Activated CD4-positive, CD25-positive, alpha-beta regulatory T cell treated with anti-CD3 and anti-CD28 coated beads, Interleukin-2, amount 50 U/mL, for 24 hours (primary cell): ENCODE measurements around the gene DVL2.
A peak's percentile ranks its signal among the peaks of the same experiment; 100 is the strongest.

ENCODE experiments used
- ATAC-seq, 2 donors: fragments of 150-1000 bp; cut with Tn5 transposase; one replicate each; pipeline ENCODE4 v1.10.0; 2021; ENCODE audit warnings: mild to moderate bottlenecking in 1 of 2, moderate library complexity in 1 of 2

DVL2 gene

DNA sequence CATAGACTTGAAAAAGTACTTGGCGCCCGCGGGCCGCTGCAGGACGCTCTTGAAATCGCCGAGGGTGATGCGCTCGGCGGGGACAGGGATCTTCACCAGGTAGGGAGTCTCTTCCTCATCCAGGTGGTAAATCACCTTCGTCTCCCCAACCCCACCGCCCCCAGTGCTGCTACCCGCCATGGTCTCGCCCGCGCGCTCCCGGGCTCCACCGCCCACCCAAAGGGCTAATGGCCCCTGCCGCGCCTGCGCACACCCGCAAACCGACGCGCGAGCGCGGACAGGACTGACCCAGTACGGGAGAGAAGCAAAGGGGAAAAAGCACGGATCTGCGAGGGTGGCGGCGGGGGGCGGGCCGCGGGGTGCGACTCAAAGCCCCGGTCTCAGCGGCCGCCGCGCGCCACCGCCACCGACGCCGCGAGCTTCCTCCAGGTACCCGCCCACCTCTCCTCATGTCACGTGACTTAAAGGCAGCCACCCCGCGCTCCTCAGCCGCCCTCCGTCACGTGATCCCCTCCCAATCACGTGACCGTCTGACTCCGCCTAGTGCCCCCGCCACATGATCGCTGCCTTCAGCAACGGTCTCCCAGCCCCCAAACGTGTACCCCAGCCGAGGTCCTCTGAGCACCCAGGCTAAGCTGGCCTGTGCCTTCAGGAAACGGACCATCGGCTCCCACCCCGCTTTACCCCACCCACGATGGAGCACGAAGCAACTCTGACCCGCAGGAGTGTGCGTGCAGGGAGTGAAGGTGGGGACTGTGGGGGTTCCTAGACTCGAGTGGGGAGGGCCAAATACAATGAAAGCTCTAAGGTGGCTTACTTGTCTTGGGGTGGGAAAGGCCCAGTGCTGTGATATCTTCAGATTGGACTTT is at the start of gene DVL2:
DVL2 (minus strand) TSS at position 435 of the 869 bp plus-strand sequence; CDS start at position 180, 255 bp downstream.
- peak; percentile 52 to 55 for ATAC-seq

DNA sequence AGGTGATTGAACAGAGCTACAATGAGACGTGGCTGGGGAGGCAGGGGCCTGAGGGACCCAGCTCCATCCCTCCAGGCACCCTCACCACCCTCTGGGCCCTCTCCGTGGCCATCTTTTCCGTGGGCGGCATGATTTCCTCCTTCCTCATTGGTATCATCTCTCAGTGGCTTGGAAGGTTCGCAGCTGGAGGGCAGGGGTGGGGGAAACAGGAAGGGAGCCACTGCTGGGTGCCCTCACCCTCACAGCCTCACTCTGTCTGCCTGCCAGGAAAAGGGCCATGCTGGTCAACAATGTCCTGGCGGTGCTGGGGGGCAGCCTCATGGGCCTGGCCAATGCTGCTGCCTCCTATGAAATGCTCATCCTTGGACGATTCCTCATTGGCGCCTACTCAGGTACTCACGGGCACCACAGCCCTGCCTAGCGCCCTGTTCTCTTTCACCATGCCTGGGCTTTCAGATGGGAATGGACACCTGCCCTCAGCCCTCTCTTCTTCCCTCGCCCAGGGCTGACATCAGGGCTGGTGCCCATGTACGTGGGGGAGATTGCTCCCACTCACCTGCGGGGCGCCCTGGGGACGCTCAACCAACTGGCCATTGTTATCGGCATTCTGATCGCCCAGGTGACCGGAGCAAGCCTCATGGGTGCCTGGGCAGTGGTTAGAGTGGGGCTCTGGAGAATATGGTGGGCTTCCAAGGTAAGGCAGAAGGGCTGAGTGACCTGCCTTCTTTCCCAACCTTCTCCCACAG is 49.3 kb upstream of the DVL2 start:
- ATAC-seq = no peak

DNA sequence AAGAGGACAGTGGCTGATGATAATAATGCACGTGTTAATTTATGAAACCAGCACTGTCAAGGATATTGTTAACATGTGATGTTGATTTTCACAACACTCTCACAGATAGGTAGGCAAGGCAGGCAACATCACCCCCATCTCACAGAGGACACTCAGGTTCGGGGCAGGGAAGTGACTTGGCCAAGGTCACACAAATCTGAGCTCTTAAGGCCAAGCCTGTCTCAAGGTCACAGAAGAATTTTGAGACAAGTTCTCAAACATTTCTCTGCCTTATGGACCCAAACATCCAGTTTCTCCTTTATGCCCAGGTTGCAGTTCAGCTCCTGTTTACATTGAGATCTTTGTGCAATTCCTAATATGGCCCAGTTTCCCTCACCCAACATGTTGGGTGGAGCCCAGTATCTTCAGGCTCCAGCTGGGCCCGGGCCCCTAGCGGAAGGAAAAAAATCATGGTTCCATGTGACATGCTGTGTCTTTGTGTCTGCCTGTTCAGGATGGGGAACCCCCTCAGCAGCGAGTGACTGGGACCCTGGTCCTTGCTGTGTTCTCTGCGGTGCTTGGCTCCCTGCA is 48.5 kb upstream of the DVL2 start:
- ATAC-seq = no peak

DNA sequence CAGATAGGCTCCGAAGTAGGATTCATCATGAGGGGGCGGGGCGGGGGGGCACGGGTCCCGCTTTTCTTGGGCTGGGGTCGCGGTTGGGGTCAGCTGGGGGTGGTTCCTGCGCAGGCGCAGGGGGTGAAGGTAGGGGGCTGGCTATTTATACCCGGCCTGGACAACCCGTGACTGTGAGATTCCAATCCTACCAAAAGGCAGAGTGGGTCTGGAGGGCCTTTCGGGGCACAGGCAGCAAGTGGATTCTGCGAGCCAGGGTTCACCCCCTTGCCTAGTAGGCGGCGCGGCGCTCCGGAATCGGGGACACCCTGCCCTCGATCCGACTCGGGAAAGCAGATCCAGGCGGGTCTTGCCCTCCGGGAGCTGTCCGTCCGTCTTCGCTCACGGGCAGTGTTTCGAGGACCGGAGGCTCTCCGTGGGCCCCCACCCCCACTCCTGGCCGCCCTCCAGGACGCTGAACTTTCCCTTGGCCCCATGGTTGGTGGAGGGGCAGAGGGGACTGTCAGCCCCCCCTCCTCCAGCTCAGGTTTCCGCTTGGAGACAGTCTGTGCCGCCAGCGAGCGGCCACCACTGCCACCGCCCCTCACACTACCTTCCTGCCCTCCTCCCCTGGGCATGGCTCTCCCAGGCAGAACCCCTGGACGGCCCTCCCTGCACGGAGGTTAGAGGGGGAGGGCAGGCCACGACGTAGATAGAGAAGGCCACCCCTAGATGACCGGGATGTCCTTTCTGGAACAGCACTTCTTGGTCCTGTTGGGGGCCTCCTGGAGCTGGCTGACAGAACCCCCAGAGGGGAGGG is 47.8 kb upstream of the DVL2 start:
- no peak for ATAC-seq

DNA sequence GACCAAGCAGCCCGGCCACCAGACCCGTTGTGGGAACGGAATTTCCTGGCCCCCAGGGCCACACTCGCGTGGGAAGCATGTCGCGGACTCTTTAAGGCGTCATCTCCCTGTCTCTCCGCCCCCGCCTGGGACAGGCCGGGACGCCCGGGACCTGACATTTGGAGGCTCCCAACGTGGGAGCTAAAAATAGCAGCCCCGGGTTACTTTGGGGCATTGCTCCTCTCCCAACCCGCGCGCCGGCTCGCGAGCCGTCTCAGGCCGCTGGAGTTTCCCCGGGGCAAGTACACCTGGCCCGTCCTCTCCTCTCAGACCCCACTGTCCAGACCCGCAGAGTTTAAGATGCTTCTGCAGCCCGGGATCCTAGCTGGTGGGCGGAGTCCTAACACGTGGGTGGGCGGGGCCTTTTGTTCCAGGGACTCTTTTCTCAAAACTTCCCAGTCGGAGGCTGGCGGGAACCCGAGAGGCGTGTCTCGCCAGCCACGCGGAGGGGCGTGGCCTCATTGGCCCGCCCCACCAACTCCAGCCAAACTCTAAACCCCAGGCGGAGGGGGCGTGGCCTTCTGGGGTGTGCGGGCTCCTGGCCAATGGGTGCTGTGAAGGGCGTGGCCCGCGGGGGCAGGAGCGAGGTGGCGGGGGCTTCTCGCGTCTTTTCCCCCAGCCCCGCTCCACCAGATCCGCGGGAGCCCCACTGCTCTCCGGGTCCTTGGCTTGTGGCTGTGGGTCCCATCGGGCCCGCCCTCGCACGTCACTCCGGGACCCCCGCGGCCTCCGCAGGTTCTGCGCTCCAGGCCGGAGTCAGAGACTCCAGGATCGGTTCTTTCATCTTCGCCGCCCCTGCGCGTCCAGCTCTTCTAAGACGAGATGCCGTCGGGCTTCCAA is 47.0 kb upstream of the DVL2 start, which contains the start of gene SLC2A4:
SLC2A4 (plus strand) TSS at position 645 of the 879 bp plus-strand sequence; CDS start at position 862, 217 bp downstream.
- ATAC-seq = peak; percentile 75 to 80

DNA sequence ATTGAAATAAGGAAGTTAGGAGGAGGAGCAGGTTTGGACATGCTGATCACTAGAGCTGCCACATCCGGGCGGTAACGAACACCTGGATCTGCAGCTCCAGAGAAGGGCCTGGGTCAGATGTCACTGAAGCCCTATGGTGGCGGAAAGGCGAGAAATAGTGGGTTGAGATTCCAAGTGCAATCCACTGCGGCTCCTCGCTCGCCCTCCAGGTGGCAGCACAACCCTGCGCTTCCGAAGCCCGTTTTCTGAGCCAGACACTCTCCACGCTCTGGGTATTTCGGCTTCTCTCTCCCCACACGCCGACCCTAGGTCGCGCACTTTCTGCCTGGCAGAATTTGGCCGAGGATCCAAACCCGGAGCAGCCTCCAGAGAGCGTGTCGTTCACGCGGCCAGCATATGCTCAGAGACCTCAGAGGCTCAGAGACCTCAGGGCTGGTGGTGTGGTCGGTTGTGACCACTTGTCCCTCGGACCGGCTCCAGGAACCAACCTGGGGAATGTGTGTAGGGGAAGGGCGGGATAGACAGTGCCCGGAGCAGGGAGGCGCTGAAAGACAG is 46.3 kb upstream of the DVL2 start:
- ATAC-seq = peak; percentile 78 to 85

DNA sequence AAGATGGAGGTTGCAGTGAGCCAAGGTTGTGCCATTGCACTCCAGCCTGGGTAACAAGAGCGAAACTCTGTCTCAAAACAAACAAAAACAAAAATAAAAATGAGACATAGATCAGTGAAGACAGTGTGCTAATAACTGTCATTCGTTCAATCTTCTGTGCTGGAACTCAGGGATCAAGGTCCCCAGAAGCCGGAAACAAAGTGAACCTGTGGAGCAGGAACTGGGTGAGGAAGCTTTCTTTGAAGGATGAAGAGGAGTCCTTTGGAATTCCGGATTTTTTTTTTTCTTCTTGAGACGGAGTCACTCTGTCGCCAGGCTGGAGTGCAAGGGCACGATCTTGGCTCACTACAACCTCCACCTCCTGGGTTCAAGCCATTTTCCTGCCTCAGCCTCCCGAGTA is 45.1 kb upstream of the DVL2 start:
- no peak for ATAC-seq

DNA sequence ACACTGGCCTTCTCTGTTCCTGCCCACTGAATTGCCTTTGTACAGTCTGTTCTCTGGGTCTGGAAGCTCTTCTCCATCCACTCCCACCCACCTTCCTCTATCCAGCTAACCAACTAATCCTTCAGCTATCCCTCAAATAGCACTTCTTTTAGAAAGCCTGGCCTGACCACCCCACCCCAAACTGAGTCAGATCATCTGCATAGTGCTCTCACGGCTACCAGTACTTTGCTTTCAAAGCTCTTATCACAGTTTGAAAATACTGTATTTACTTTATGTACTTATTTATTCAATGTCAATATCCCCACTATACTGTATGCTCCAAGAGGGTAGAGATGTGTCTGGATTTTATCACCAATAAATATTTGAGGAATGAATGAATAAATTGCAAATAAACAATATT is 32.5 kb upstream of the DVL2 start:
- no peak for ATAC-seq

DNA sequence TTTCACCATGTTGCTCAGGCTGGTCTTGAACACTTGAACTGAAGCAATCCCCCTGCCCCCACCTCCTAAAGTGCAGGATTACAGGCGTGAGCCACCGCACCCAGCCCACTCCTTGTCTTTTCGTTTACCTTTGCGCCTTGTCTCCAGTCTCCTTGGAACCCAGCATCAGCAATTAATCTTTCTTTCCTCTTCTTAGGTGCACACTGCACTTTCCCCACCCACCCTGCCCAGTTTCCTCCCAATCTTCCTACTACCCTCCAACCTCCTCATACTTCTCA is 29.4 kb upstream of the DVL2 start:
- no peak for ATAC-seq

DNA sequence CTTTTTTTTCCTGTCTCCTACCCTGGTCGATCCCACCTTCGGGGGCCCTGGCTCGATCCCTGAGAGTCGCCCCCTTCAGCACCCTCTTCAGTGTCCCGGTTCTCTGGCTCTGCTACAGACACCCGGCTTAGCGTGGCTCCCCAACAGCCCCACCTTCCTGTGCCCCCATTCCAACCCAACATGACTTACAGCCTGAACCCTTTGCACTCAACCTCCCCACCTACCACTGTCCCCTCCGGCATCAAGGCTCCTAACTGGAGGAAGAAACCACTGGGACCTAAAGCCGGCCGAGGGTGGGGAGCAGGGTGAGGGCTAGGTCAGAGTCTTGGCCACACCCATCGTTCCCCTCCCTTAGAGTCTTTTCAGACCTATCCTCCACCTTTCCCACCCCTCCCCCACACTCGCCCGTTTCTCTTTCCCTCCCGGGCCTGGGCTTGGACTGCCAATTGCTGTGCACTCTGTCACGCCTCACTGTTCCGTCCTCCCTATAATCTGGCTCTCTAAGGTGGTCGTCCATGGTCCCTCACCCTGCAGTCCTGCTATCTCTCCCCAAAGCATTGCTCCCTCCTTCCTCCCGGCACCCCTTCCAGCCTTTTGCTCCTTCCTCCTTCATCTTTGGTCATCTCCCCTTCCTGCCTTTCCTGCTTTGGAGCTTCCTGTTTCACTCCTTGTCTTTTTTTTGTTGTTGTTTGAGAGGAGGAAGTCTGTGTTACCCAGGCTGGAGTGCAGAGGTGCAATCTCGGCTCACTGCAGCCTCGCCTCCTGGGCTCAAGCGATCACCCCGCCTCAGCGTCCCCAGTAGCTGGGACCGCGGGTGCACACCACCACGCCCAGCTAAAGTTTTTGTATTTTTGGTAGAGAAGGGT is 28.9 kb upstream of the DVL2 start:
- ATAC-seq = peak in 1 of 2 donors; percentile 11

DNA sequence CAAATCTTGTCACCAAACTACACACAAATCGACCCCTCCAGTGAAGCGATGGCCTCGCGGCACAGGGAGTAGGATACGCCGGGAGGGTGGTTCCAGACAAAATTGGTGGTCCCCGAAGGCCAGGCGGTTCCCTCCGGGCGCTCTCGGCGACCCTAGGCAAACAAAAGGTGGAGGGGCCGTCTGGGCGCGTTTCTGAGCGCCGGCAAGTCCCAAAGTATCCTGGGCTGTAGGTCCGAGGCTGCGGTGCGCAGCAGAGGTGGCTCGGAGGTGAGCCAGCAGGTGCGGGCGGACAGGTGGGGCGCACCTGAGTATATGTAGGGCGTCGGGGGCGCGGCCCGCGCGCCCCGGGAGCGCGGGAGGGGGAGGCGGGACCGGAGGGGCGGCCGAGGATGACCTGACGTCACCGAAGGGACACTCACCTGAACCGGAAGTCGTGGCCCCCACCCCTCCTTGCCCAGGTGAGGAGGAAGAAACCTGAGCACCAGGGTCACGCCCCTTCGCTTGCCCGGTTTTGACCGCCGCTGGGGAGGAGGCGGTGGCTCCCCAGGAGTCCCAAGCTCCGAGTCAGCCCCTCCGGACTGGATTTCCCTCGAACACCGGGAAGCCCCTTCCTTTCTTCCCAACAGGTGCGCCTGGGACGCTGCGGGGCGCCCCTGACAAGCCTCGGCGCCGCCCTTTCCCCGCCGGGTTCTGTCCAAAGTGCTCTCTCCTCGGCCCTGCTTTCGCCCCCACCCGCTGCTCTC is 28.0 kb upstream of the DVL2 start, which contains the start of gene CLDN7:
CLDN7 (minus strand) TSS at position 287 of the 743 bp plus-strand sequence. CDS start 435 bp downstream, outside the sequence.
- no peak for ATAC-seq

DNA sequence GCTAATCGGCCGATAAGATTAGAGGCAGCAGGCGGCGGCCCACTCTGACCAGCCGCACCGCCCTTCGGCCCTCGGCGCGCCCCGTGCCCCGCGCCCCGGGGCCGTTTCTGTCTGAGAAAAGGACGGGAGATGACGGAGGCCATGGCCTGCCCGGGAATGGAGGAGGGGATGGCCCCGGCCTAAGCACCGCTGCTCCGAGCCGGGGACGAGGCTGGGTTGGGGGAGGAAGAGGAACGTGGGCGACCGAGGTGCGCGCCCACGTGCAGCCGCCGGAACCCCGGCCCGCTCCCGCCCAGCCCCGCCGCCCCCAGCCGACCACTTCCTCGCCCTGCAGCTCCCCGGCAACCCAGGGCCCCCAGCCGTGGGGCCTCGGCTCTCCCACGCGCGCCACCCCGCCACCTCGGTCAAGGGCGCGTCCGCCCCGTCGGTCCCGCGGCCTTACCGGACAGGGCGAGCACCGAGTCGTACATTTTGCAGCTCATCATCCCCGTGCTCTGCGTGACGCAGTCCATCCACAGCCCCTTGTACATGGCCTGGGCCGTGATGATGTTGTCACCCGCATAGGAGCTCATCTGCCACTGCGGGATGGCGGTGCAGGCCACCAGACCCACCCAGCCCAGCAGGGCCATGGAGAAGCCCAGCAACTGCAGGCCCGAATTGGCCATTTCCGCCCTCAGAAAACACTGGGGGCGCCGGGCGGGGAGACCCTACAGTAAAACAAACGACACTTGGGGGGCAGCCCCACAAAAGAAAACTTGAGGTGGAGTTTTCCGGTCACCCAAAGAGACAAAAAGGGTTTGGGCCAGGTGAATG is 27.3 kb upstream of the DVL2 start:
- peak; percentile 48 to 56 for ATAC-seq

DNA sequence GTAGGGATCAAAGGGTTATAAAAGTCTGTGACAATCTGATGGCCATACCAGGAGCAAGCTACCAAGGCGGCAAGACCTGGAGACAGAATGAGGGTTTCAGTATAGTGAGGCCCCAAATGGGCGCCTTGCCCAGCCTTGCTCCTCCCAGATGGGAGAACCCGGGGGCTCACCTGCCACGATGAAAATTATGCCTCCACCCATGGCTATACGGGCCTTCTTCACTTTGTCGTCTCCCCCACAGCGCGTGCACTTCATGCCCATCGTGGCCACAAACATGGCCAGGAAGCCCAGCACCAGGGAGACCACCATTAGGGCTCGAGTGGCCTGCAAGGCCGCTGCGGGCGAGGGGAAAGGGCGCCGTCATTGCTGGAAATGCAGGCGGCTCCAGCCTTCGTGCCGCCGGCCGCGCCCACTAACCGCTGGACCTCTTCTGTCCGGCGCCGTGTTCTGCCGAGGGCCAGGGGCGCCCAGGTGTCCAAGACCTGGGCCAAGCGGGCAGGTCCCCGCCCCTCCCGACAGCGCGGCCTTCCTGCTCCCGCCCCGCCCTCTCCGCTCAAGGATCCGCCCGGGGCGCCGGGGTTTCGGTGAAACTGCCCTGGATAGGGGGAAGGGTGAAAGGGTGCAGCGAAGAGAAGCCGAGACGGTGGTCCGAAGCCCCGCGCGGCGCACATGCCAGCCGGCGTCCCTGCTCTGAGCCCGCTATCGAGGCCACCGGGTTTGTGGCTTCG is 26.5 kb upstream of the DVL2 start:
- ATAC-seq = peak; percentile 42

DNA sequence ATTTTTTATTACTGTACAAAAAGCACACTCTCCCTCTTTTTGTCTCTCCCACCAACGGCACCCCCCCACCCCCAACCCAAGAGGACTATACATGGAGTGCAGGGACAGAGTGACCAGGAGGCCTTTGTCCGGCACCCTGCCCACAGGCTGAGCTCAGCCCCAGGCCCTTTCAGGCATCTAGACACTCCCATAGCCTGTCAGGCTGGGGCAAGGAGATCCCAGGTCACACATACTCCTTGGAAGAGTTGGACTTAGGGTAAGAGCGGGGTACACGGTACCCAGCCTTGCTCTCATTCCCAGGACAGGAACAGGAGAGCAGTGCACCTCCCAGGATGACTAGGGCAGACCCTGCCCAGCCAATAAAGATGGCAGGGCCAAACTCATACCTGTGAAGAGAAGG is 25.8 kb upstream of the DVL2 start:
- ATAC-seq = no peak

DNA sequence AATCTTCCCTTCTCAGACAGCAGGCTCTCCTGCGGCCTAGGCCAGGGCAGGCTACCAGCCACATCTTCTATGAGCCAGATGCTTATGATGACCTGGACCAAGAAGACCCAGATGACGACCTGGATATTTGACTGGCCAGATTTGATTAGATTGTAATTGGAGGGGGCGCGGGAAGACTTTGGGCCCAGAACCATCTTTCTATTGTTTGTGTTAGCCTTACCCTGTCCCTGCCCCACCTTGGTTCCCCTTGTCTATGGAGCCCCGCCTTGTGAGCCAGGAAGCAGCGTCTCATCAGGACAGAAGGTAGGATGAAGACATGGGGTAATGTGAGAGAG is 25.2 kb upstream of the DVL2 start:
- ATAC-seq = no peak

DNA sequence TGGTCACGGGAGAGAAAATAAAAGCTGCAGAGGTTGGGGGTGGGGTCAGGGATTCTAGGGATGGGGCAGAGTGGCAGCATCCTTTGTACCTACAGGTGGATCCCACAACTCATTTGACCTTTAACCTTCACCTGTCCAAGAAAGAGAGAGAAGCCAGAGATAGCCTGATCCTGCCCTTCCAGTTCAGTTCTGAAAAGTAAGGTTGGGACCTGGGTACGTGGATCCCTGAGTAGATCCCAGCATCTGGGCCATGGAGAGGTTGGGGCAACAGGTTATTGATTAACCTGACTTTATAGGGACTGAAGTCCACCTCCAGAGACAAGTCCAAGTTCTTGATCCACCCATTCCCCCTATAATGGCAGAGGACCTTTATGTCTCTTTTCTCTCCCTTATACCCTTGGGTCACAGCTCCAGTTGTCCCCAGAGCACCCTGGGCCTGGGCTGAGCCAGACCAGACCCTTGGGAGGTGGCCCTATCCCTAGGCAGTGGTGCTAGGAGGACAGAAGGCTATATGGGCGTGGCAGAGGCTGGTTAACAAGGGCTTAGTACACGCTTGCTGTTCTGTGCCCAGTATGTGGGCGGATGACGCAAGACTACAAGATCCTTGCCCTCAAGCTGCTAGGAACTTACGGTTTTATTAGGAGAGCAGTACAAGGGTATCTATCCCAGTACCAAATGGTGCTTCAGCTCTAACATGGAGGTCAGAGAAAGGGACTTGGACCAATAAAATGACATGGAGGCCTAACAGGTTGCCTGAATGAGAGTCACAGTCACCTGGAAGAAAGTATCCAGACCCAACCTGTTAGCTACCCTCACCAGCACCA is 24.6 kb upstream of the DVL2 start:
- no peak for ATAC-seq
